ENCODE data around the gene TBCK. TPM values are rescaled to one million over a fixed set of nuclear protein-coding genes. Genes with fewer than 3 reads are reported as not detected.

Gene TBCK
- total and polyA plus RNA-seq, 2 of the 8 experiments (the other 6 are each of a cell fraction or from before 2014, with no cell fraction given), result 10.2 to 18.7 TPM

DNA sequence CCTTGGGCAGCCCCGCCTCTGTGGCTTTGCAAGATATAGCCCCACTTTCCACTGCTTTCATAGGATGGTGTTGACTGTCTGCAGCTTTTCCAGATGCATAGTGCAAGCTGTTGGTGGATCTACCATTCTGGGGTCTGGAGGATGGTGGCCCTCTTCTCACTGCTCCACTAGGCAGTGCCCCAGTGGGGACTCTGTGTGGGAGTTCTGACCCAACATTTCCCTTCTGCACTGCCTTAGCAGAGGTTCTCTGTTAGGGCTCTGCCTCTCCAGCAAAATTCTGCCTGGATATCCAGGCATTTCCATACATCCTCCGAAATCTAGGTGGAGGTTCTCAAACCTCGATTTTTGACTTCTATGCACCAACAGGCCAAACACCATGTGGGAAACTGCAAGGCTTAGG, 153.7 kb downstream of the TBCK start (continued):
- no peak for TF ChIP-seq POLR2AphosphoS5 (IDR thresholded peaks at IDR 0.05; ENCODE audit: low read depth, low read length)
- no peak for TF ChIP-seq CEBPB (IDR thresholded peaks at IDR 0.05; ENCODE audit: low read depth, low read length)
